Stimulated activated CD8-positive, alpha-beta memory T cell treated with anti-CD3 and anti-CD28 coated beads, Interleukin-7, amount 100 ng/mL, for 48 hours (primary cell): Measurements from ENCODE around the gene PLG.
"Not testable (repeated sequence)": the region's sequence is repeated elsewhere in the genome, so short reads cannot be mapped to it uniquely, and the experiment has no call there.

Experiments used
- DNase-seq, 2 donors: peaks; one replicate each; pipeline ENCODE4 v3.0.0-alpha.2; 2020; ENCODE audit warnings: low read depth in 1 of 2; ENCODE audit errors: extremely low read depth in 1 of 2

Gene PLG

DNA sequence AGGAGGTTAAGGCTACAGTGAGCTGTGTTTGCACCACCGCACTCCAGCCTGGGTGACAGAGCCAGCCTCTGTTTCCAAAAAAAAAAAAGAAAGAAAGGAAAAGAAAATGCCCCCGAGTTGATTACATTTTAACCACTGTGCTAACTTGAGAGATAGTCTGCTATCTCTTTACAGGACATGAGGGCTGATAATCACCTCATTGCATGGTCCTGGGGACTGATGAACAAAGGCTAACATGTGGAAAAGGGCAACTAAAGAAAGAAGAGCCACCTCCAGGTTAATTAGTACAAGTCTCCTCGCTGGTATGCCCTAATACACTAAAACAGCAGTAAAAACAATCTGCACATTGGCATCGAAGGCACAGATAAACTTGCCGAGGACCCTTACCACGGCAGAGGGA, 4.2 kb upstream of the PLG start:
- no peak for DNase-seq

DNA sequence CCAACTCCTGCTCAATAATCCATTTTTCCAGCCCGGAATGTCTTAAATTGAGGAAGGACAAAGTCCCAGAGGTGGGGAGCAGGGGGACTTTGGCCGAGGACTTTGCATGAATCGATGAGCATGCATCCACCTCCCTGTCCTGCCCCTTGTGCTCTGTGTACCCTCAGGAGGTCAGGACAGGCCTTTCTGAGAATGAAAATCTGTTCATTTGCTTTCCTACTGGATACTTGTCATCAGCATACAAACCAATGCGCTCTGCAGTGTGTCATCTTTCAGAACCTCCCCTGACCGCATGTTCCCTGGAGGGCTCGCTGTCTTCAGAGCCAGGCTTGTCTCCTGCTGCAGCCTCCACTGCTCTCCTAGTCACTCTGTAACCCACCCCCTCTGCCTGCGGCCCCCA, 2.6 kb downstream of the PLG start:
- not testable (repeated sequence) for DNase-seq

DNA sequence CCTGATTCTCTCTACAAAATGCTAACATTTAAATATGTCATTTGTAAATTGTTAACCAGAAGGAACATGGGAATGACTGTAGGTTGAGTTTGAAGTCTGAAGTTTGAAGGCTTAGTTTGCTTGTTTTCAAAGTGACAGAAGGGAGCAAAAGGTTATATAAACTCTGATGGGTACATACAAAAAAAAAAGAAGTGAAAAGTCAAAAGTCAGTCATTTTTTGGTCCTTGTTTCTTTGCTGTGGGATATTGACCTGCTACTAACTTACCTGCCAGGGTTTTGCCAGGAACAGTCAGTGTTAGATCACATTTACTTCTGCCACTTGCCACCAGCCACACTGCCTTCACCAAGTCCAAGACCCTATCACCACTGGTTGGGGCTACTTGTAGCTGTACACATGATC, 6.9 kb downstream of the PLG start:
- not testable (repeated sequence) for DNase-seq

GRCh38 chr6:160714731-160715316, 12.8 kb downstream of the PLG start:
- no peak for DNase-seq

DNA sequence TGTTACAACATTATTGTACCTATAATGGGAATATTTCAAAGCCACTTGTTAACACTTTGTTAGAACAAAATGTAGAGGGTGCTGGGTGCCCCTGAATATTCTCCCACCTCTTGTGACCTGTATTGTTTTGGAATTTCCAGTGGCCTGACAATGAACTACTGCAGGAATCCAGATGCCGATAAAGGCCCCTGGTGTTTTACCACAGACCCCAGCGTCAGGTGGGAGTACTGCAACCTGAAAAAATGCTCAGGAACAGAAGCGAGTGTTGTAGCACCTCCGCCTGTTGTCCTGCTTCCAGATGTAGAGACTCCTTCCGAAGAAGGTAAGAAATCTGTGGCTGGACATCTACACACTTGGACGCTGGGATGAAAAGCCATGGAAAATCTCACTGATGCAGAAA, 28.9 kb downstream of the PLG start:
- no peak for DNase-seq

DNA sequence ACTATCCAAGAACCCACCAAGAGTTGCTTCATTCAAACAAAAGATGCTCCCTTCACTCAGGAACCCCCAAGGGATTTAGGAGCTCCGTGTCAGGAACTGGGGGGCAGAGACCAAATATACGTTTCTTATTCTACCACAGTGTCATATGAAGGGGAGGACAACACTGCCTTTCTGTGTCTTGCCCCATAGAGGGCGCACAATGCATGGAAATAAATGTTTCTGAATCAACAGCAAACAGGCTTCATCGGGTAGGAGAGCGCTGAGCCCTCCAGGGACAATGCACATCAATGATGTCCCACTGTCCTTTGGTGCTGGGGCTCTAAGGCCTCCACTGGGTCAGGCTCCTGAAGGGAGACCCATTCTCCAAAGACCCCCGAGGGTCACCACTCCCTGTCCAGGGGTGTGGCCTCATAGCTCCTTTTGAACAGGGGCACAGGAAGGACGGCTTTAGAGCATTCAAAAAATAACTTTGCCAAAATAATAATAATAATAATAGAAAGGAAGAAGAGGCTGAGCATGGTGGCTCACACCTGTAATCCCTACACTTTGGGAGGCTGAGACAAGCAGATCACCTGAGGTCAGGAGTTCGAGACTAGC, 31.1 kb downstream of the PLG start:
- no peak for DNase-seq

DNA sequence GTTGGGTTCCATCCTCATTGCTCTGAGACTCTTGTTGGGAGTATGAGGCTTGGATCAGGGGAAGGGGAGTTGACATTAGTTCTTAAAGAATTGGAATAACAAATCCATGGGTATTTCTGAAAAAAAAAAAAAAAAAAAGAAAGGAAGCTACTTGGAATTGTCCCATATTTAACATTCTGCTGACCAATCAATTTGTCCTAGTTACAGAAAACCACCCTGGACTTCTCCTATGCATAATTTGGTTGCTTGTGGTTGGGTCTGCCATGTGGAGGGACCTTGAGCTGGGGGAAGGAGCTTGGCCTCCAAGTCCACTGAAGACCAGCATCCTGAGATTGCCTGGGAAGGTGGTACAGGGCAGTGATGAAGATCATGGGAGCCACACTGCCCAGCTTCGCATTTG, 32.6 kb downstream of the PLG start:
- no peak for DNase-seq

GRCh38 chr6:160735523-160735922, 33.5 kb downstream of the PLG start:
- DNase-seq: no peak

GRCh38 chr6:160737934-160738333, 35.9 kb downstream of the PLG start:
- no peak for DNase-seq

DNA sequence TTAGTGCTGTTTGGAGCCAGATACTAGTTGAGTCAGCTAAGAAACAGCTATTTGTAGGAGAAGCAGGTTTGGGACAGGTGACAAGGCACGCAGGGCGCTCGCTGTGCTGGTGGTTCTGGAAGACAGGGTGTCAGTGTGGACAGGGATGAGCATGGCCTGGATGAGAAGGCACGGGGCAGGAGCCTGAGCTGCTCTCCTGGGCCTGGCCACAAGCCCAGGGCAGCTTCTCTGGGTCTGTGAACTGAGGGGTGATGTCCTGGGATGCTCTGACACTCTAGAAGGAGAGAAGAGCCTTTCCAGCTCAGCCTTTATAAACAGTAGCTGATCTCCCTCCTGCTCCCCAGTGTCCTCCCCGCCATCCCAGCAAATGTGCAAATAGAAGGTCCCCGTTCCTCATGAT, 37.9 kb downstream of the PLG start:
- DNase-seq: no peak

DNA sequence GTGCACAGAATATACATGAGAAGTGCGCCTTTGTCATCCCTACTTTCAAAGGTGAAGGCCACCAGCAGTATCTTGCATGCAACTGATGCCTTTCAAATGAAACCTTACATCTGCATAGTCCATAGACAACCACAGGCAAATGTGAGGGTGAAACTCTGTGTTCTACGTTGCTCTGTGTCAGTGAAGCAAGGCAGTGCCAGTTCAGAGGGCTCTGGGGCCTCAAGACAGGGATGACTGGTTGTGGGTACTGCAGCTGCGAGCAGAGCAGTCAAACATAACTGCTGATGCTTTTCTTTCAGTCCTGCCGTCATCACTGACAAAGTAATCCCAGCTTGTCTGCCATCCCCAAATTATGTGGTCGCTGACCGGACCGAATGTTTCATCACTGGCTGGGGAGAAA, 39.0 kb downstream of the PLG start:
- not testable (repeated sequence) for DNase-seq

DNA sequence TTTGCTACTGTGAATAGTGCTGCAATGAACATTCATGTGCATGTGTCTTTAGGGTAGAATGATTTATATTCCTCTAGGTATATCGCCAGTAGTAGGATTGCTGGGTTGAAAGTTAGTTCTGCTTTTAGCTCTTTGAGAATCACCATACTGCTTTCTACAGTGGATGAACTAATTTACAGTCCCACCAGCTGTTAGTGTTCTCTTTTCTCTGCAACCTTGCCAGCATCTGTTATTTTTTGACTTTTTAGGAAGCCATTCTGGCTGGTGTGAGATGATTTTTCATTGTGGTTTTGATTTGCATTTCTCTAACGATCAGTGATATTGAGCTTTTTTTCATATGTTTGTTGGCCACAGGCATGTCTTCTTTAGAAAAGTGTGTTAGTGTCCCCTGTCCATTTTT, 40.0 kb downstream of the PLG start:
- no peak for DNase-seq

DNA sequence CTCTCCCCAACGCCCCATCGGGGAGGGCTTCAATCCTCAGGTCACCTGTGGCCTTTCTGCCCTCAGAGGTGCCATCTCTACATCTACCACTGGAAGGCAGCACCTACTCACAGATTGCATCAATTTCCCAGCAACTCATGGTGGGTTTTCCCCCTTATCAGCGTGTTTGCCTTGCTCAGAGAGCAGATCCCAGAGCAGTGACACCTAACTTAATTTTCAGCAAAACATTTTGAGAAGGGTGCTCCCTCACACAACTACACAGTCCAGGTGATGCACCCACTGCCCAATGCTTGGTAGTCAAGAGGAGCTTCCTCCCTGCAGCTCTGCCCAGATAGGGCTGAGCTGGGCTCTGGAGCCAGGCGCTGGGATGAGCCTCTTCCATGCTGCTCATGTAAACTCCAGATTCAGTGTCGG, 48.2 kb downstream of the PLG start:
- DNase-seq: no peak

DNA sequence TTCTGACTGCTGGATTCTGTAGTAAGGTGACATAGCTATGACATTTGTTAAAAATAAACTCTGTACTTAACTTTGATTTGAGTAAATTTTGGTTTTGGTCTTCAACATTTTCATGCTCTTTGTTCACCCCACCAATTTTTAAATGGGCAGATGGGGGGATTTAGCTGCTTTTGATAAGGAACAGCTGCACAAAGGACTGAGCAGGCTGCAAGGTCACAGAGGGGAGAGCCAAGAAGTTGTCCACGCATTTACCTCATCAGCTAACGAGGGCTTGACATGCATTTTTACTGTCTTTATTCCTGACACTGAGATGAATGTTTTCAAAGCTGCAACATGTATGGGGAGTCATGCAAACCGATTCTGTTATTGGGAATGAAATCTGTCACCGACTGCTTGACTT, 51.2 kb downstream of the PLG start:
- DNase-seq: not testable (repeated sequence)

- DNase-seq: no peak
These were observed 53.1 kb downstream of the PLG start for GRCh38 chr6:160755165-160755564.

- no peak for DNase-seq
These were observed 54.0 kb downstream of the PLG start for GRCh38 chr6:160756021-160756420.

- DNase-seq: no peak
These were observed 54.8 kb downstream of the PLG start for GRCh38 chr6:160756871-160757270.

DNA sequence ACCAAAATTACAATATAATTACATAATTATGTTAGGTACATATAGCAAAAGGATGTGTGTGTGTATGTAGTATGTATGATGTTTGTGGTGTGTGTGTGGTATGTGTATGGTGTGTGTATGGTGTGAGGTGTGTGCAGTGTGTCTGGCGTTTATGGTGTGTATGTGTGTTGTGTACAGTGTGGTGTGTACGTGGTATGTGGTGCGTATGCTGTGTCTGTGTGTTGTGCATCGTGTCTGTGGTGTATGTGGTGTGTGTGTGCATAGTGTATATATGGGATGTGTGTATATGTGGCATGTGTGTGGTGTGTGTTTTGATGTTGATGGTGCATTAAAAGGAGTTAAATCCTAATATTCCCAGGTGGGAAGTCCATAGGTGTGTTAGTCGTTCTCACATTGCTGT, 62.8 kb downstream of the PLG start:
- no peak for DNase-seq

- no peak for DNase-seq
These were observed 63.4 kb downstream of the PLG start for GRCh38 chr6:160765412-160765811.

DNA sequence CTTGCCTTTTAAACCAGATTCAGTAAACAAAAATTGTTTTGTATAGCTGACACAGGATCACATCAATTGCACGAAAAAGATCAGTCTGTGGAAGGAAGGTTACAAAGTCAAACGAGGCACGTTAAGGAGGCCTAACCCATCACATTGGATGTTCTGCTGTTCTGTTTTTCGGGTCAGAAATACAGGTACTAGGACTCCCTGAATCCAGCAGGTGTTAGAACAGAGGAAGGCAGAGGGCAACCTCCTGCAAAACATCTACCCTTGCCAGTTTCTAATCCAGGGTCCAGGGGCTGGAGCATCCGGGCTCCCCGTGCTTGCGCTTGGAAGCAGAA, 64.6 kb downstream of the PLG start:
- DNase-seq: no peak

- DNase-seq: peak in 1 of 2 donors; percentile 22
These were observed 65.1 kb downstream of the PLG start for GRCh38 chr6:160766989-160767646.

GRCh38 chr6:160767647-160768019, 65.6 kb downstream of the PLG start:
- DNase-seq: no peak

- no peak for DNase-seq
These were observed 66.1 kb downstream of the PLG start for GRCh38 chr6:160768101-160768500.
